GM23248 (cell line): ENCODE measurements around the gene IL31RA. TPM values are rescaled to one million over a fixed set of nuclear protein-coding genes. Genes with fewer than 3 reads are reported as not detected.
A peak's percentile ranks its signal among the peaks of the same experiment; 100 is the strongest.

Experiments used
- DNase-seq: peaks from one replicate; pipeline ENCODE4 v3.0.0-alpha.2; 2015
- H2AFZ ChIP-seq: fragments of 200-600 bp; sonication (generic); 2 replicates; pipeline ENCODE4 v1.6.1; 2016; ENCODE audit warnings: antibody characterized with exemption
- H3F3A ChIP-seq: fragments of 200-600 bp; sonication (generic); 2 replicates; pipeline ENCODE4 v1.6.1; 2016; ENCODE audit warnings: mild to moderate bottlenecking, antibody characterized with exemption, mixed run types; ENCODE audit not compliant: insufficient read depth
- H3K27ac ChIP-seq: fragments of 200-600 bp; sonication (generic); 2 replicates; pipeline ENCODE4 v1.5.1; 2016; ENCODE audit warnings: mild to moderate bottlenecking
- H3K27me3 ChIP-seq: fragments of 200-600 bp; sonication (generic); replicated peaks from 2 replicates; pipeline ENCODE4 v1.6.1; 2016; ENCODE audit warnings: mild to moderate bottlenecking; ENCODE audit not compliant: insufficient read depth
- H3K36me3 ChIP-seq: fragments of 200-600 bp; sonication (generic); 2 replicates; pipeline ENCODE4 v1.6.1; 2016; ENCODE audit warnings: low read depth, mild to moderate bottlenecking
- H3K4me1 ChIP-seq: fragments of 200-600 bp; sonication (generic); 2 replicates; pipeline ENCODE4 v1.6.1; 2016; ENCODE audit warnings: mild to moderate bottlenecking; ENCODE audit not compliant: insufficient read depth
- H3K4me2 ChIP-seq: fragments of 200-600 bp; sonication (generic); one replicate; pipeline ENCODE4 v1.6.1; 2016; ENCODE audit warnings: mild to moderate bottlenecking; ENCODE audit not compliant: unreplicated experiment
- H3K4me3 ChIP-seq: fragments of 200-600 bp; sonication (generic); 2 replicates; pipeline ENCODE4 v1.5.1; 2016; ENCODE audit warnings: mild to moderate bottlenecking
- H3K79me2 ChIP-seq: fragments of 200-600 bp; sonication (generic); 2 replicates; pipeline ENCODE4 v1.6.1; 2016; ENCODE audit warnings: mild to moderate bottlenecking; ENCODE audit not compliant: insufficient read depth
- H3K9ac ChIP-seq: fragments of 200-600 bp; sonication (generic); 2 replicates; pipeline ENCODE4 v1.6.1; 2016; ENCODE audit warnings: mild to moderate bottlenecking
- H3K9me2 ChIP-seq: fragments of 200-600 bp; sonication (generic); 2 replicates; pipeline ENCODE4 v1.6.1; 2016; ENCODE audit warnings: mixed run types, mild to moderate bottlenecking, moderate library complexity; ENCODE audit not compliant: insufficient read depth
- H3K9me3 ChIP-seq: fragments of 200-600 bp; sonication (generic); one replicate; pipeline ENCODE4 v1.6.1; 2017; ENCODE audit warnings: low read depth
- H4K20me1 ChIP-seq: fragments of 200-600 bp; sonication (generic); 2 replicates; pipeline ENCODE4 v1.6.0; 2016; ENCODE audit not compliant: insufficient read depth
- EZH2 ChIP-seq: fragments of 200-600 bp; sonication (generic); IDR thresholded peaks from 2 replicates; pipeline ENCODE4 v1.6.1; 2018; ENCODE audit warnings: antibody characterized with exemption, mild to moderate bottlenecking; ENCODE audit not compliant: insufficient read depth, poor library complexity, severe bottlenecking
- EZH2phosphoT487 ChIP-seq: fragments of 200-600 bp; sonication (generic); IDR thresholded peaks from 2 replicates; pipeline ENCODE4 v1.6.1; 2018; ENCODE audit warnings: antibody characterized with exemption, moderate library complexity, mild to moderate bottlenecking, low read depth; ENCODE audit not compliant: insufficient read depth
- WGBS, 2 experiments: methylation state at CpG; one replicate each; pipeline ENCODE4 v1.1.6; 2015 to 2017; ENCODE audit warnings: low lambda C conversion rate in 2 of 2, low coverage in 1 of 2; ENCODE audit errors: missing lambda C conversion rate in 2 of 2; 5-methylcytosine and 5-hydroxymethylcytosine counted together
- in situ Hi-C: fragments of 300-500 bp; cut with MboI; formaldehyde crosslinking; loops from 2 replicates; pipeline ENCODE4 v1.15.0; 2020
- polyA plus RNA-seq: library from polyadenylated mRNA; unstranded; fragments of >200 nt; fragmentation: Nextera tagmentation; extraction: Ambion mirVana; gene quantifications from 2 replicates; pipeline ENCODE4 v1.2.1, GENCODE V29; 2016
- total RNA-seq: library from RNA; depleted of rRNA; stranded (reverse); fragments of >200 nt; shearing (Covaris generic); gene quantifications from 2 replicates; pipeline ENCODE4 v1.2.3, GENCODE V29; 2014

The IL31RA gene
- total and polyA plus RNA-seq, 2 experiments from 2014 or later = 0.08 TPM; not detected in 1

- Histone ChIP-seq H3K4me3 (no peak overlapping the region), H2AFZ (no peak overlapping the region), H3K9ac (no peak overlapping the region), H3K4me1 (peaks cover 18% of the 10 kb centered on the region), H3K36me3 (no peaks in the 10 kb centered on the region), H3K27me3 (no peaks in the 10 kb centered on the region), H3K9me2 (no peaks in the 10 kb centered on the region), H3K9me3 (no peaks in the 10 kb centered on the region), H3K79me2 (no peaks in the 10 kb centered on the region), H3F3A (peaks cover 13% of the 10 kb centered on the region), H4K20me1 (no peaks in the 10 kb centered on the region), H3K27ac (no peak overlapping the region), H3K4me2 (no peak overlapping the region)
- DNase-seq = peak; percentile 48
- no peak for TF ChIP-seq EZH2
- TF ChIP-seq EZH2phosphoT487 = no peak
- WGBS, 2 experiments = 93 to 98% methylated on average over 3 of the region's 3 CpGs
- in situ Hi-C loops = no loop called here
Observed at GRCh38 chr5:55865831-55866230, 14.7 kb downstream of the IL31RA start.

GRCh38 chr5:55866485-55866884, 15.3 kb downstream of the IL31RA start:
- WGBS, 2 experiments = 96 to 99% methylated on average over 8 of the region's 8 CpGs
- in situ Hi-C loops = no loop called here
- no peaks in the 10 kb centered on the region for H3K9me3 ChIP-seq

GRCh38 chr5:55866934-55867333, 15.8 kb downstream of the IL31RA start:
- peaks cover 13% of the 10 kb centered on the region for H3F3A ChIP-seq
- no peaks in the 10 kb centered on the region for H3K79me2 ChIP-seq
- no peaks in the 10 kb centered on the region for H3K9me2 ChIP-seq
- H3K4me2 ChIP-seq = no peak overlapping the region
- no peaks in the 10 kb centered on the region for H3K27me3 ChIP-seq
- H2AFZ ChIP-seq = no peak overlapping the region
- no peaks in the 10 kb centered on the region for H4K20me1 ChIP-seq
- peaks cover 18% of the 10 kb centered on the region for H3K4me1 ChIP-seq
- WGBS, 2 experiments = 45 to 100% methylated on average over 1 to 4 of the region's 5 CpGs
- DNase-seq = no peak
- TF ChIP-seq EZH2phosphoT487 = no peak
- TF ChIP-seq EZH2 = no peak
- no peak overlapping the region for H3K27ac ChIP-seq
- no peak overlapping the region for H3K4me3 ChIP-seq
- no peaks in the 10 kb centered on the region for H3K9me3 ChIP-seq
- no peak overlapping the region for H3K9ac ChIP-seq
- in situ Hi-C loops = no loop called here
- H3K36me3 ChIP-seq = no peaks in the 10 kb centered on the region

More at GRCh38 chr5:55866485-55866884, 15.3 kb downstream of the IL31RA start:
- H3K9me2 ChIP-seq = no peaks in the 10 kb centered on the region
- no peaks in the 10 kb centered on the region for H3K36me3 ChIP-seq
- no peaks in the 10 kb centered on the region for H3K27me3 ChIP-seq
- H3F3A ChIP-seq = peaks cover 13% of the 10 kb centered on the region
- no peak overlapping the region for H3K4me3 ChIP-seq
- H4K20me1 ChIP-seq = no peaks in the 10 kb centered on the region
- DNase-seq = no peak
- H3K4me1 ChIP-seq = peaks cover 18% of the 10 kb centered on the region
- H3K4me2 ChIP-seq = no peak overlapping the region
- H2AFZ ChIP-seq = no peak overlapping the region
- no peak overlapping the region for H3K27ac ChIP-seq
- TF ChIP-seq EZH2 (no peak), EZH2phosphoT487 (no peak)
- H3K9ac ChIP-seq = no peak overlapping the region
- H3K79me2 ChIP-seq = no peaks in the 10 kb centered on the region

GRCh38 chr5:55868846-55869245, 17.7 kb downstream of the IL31RA start:
- peak overlapping the region; percentile 32 for H3K4me2 ChIP-seq
- H3F3A ChIP-seq = peaks cover 13% of the 10 kb centered on the region
- in situ Hi-C loops = no loop called here
- no peaks in the 10 kb centered on the region for H3K79me2 ChIP-seq
- H3K36me3 ChIP-seq = no peaks in the 10 kb centered on the region
- WGBS, 2 experiments = 0% methylated on average over 1 of the region's 1 CpG
- no peaks in the 10 kb centered on the region for H3K27me3 ChIP-seq
- H3K4me1 ChIP-seq = peaks cover 18% of the 10 kb centered on the region
- no peak for TF ChIP-seq EZH2
- no peaks in the 10 kb centered on the region for H3K9me3 ChIP-seq
- H3K4me3 ChIP-seq = no peak overlapping the region
- no peak overlapping the region for H3K9ac ChIP-seq
- H3K9me2 ChIP-seq = no peaks in the 10 kb centered on the region
- H2AFZ ChIP-seq = no peak overlapping the region
- no peaks in the 10 kb centered on the region for H4K20me1 ChIP-seq
- H3K27ac ChIP-seq = peak overlapping the region; percentile 59
- DNase-seq = peak; percentile 97

- no peaks in the 10 kb centered on the region for H3K79me2 ChIP-seq
- H3K27me3 ChIP-seq = no peaks in the 10 kb centered on the region
- H4K20me1 ChIP-seq = no peaks in the 10 kb centered on the region
- 96 to 99% methylated on average over 4 of the region's 4 CpGs for WGBS, 2 experiments
- peaks cover 18% of the 10 kb centered on the region for H3K4me1 ChIP-seq
- no peaks in the 10 kb centered on the region for H3K9me3 ChIP-seq
- in situ Hi-C loops = no loop called here
- H2AFZ ChIP-seq = no peak overlapping the region
- H3K9me2 ChIP-seq = no peaks in the 10 kb centered on the region
- H3K4me3 ChIP-seq = no peak overlapping the region
- TF ChIP-seq EZH2 = no peak
- TF ChIP-seq EZH2phosphoT487 = no peak
- H3K4me2 ChIP-seq = no peak overlapping the region
- H3K27ac ChIP-seq = no peak overlapping the region
- peaks cover 13% of the 10 kb centered on the region for H3F3A ChIP-seq
- no peak overlapping the region for H3K9ac ChIP-seq
- H3K36me3 ChIP-seq = no peaks in the 10 kb centered on the region
- no peak for DNase-seq
Observed at GRCh38 chr5:55869847-55870246, 18.7 kb downstream of the IL31RA start.
